Mesangial cell (primary cell): Measurements from ENCODE around the gene CDKN1C. TPM values are rescaled to one million over a fixed set of nuclear protein-coding genes. Genes with fewer than 3 reads are reported as not detected.

ENCODE experiments used
- total RNA-seq: library from RNA; depleted of rRNA; stranded (reverse); fragments of >200 nt; gene quantifications from 2 replicates; pipeline ENCODE4 v1.2.3, GENCODE V29; 2015

The CDKN1C gene
- 28.0 and 215 TPM in 2 replicates for total RNA-seq

GRCh38 chr11:2885678-2886081 lies at the start of gene CDKN1C:
CDKN1C (minus strand) TSS chr11:2885775; CDS start chr11:2885456, 319 bp downstream.

GRCh38 chr11:2928605-2929530 lies 43.3 kb upstream of the CDKN1C start, which contains the start of gene PHLDA2:
PHLDA2 (minus strand) TSS chr11:2929420; CDS start chr11:2929364, 56 bp downstream.

Other genes with a start within 250 kb of the CDKN1C start
- 0.49 and 1.6 TPM in 2 replicates for gene KCNQ1OT1, start 185.8 kb downstream of the CDKN1C start, total RNA-seq
- gene PHLDA2, start 43.6 kb upstream of the CDKN1C start, total RNA-seq = 45.0 and 110 TPM in 2 replicates
- gene NAP1L4, start 106.6 kb upstream of the CDKN1C start, total RNA-seq = 60.2 and 104 TPM in 2 replicates
- 52.4 and 57.5 TPM in 2 replicates for gene CARS1, start 171.6 kb upstream of the CDKN1C start, total RNA-seq